ENCODE measurements around the gene ZSCAN5A.
"Not testable (repeated sequence)": the region's sequence is repeated elsewhere in the genome, so short reads cannot be mapped to it uniquely, and the experiment has no call there.

ZSCAN5A gene

GRCh38 chr19:56210036-56210435 lies 104.6 kb downstream of the ZSCAN5A start:
- not testable (repeated sequence) for H3K4ac ChIP-seq (ENCODE audit: low read depth, low read length); H2BK120ac ChIP-seq (ENCODE audit: insufficient read depth, low read length, poor library complexity); H3K18ac ChIP-seq (ENCODE audit: low read length); H2AK5ac ChIP-seq (ENCODE audit: low read length); H3K27me3 ChIP-seq (ENCODE audit: insufficient read depth, low read length); H3K27ac ChIP-seq (ENCODE audit: low read depth, low read length); H3K79me1 ChIP-seq (ENCODE audit: low read length); H3K4me2 ChIP-seq (ENCODE audit: low read length); H4K8ac ChIP-seq (ENCODE audit: low read depth, low read length); H3K14ac ChIP-seq (ENCODE audit: low read length); H2BK5ac ChIP-seq (ENCODE audit: low read depth, low read length, poor library complexity); H3K9me3 ChIP-seq (ENCODE audit: insufficient read depth, low read depth, low read length); H3K4me3 ChIP-seq (ENCODE audit: low read depth, low read length); H3K4me1 ChIP-seq (ENCODE audit: control insufficient read depth in 1 of 2, insufficient read depth in 2 of 2, low read length in 2 of 2); H2AFZ ChIP-seq (ENCODE audit: insufficient read depth, low read length, poor library complexity); H4K91ac ChIP-seq (ENCODE audit: low read depth, low read length); H3K36me3 ChIP-seq (ENCODE audit: control insufficient read depth in 1 of 2, insufficient read depth in 2 of 2, low read length in 2 of 2); H3K9ac ChIP-seq (ENCODE audit: low read length); H3K79me2 ChIP-seq (ENCODE audit: control insufficient read depth, insufficient read depth, low read length, poor library complexity); H3K23ac ChIP-seq (ENCODE audit: low read length); H4K12ac ChIP-seq (ENCODE audit: low read depth, low read length); DNase-seq; H2BK12ac ChIP-seq (ENCODE audit: low read length)
- no CpG with 5 or more reads among the region's 9 CpGs for WGBS (ENCODE audit: extremely low coverage, insufficient coverage, insufficient read length)

DNA sequence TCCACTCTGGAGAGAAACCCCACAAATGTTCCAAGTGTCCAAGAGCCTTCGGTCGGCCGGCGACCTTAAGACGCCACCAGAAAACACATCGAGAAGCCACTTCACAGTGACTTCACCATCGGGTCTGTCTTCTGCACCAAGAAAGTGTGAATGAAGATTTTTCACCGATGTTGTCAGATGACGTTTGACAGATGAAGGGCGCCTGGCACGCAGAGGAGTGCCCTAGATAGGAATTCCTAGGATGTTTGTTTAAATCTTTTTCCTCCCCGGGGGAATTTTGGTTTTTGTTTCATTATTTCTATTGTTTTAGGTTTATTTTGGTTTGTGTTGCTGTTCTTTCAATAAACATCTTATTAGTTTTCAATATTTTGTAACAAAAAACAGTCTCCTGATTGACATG lies 105.5 kb downstream of the ZSCAN5A start:
- H3K9ac ChIP-seq (ENCODE audit: low read length), result no peak overlapping the region
- H3K4ac ChIP-seq (ENCODE audit: low read depth, low read length), result no peak overlapping the region
- H3K79me2 ChIP-seq (ENCODE audit: control insufficient read depth, insufficient read depth, low read length, poor library complexity), result no peaks in the 10 kb centered on the region
- no peak overlapping the region for H3K27ac ChIP-seq (ENCODE audit: low read depth, low read length)
- no peaks in the 10 kb centered on the region for H3K27me3 ChIP-seq (ENCODE audit: insufficient read depth, low read length)
- no peak overlapping the region for H2BK120ac ChIP-seq (ENCODE audit: insufficient read depth, low read length, poor library complexity)
- H3K18ac ChIP-seq (ENCODE audit: low read length), result no peak overlapping the region
- peak in 1 of 2 donors; percentile 47 for DNase-seq
- no peak overlapping the region for H2AK5ac ChIP-seq (ENCODE audit: low read length)
- no peak overlapping the region for H2BK12ac ChIP-seq (ENCODE audit: low read length)
- peaks cover 3% of the 10 kb centered on the region for H3K9me3 ChIP-seq (ENCODE audit: insufficient read depth, low read depth, low read length)
- no peak overlapping the region for H3K4me3 ChIP-seq (ENCODE audit: low read depth, low read length)
- no peak overlapping the region for H2AFZ ChIP-seq (ENCODE audit: insufficient read depth, low read length, poor library complexity)
- no peaks in the 10 kb centered on the region for H3K79me1 ChIP-seq (ENCODE audit: low read length)
- H2BK5ac ChIP-seq (ENCODE audit: low read depth, low read length, poor library complexity), result no peak overlapping the region
- no peak overlapping the region for H3K14ac ChIP-seq (ENCODE audit: low read length)
- H3K4me2 ChIP-seq (ENCODE audit: low read length), result no peak overlapping the region
- no peaks in the 10 kb centered on the region for H3K4me1 ChIP-seq (ENCODE audit: control insufficient read depth in 1 of 2, insufficient read depth in 2 of 2, low read length in 2 of 2)
- H4K91ac ChIP-seq (ENCODE audit: low read depth, low read length), result no peak overlapping the region
- H4K8ac ChIP-seq (ENCODE audit: low read depth, low read length), result no peak overlapping the region
- no peaks in the 10 kb centered on the region for H3K36me3 ChIP-seq (ENCODE audit: control insufficient read depth in 1 of 2, insufficient read depth in 2 of 2, low read length in 2 of 2)
- H3K23ac ChIP-seq (ENCODE audit: low read length), result no peak overlapping the region
- no CpG with 5 or more reads among the region's 12 CpGs for whole genome bisulfite sequencing (ENCODE audit: extremely low coverage, insufficient coverage, insufficient read length)
- H4K12ac ChIP-seq (ENCODE audit: low read depth, low read length), result no peak overlapping the region

DNA sequence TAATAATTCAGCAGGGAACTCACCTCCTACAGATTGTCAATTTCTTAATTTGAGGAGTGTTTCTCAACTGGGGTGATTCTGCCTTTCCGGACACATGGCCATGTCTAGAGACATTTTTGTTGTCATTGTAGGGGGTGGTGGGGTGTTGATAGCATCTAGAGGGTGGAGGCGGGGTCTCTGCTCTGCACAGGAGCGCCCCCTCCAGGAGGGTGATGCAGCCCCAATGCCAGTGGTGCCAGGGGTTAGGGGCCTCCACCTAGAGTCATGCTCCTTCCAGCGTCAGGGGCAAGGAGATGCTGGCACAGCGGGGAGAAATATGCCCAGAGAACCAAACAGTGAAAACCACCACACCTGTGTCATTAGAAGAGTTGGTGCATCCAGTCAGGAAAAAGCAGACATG lies 107.1 kb downstream of the ZSCAN5A start:
- H3K14ac ChIP-seq (ENCODE audit: low read length); DNase-seq; H2BK120ac ChIP-seq (ENCODE audit: insufficient read depth, low read length, poor library complexity); H4K8ac ChIP-seq (ENCODE audit: low read depth, low read length); H3K23ac ChIP-seq (ENCODE audit: low read length); H3K4me1 ChIP-seq (ENCODE audit: control insufficient read depth in 1 of 2, insufficient read depth in 2 of 2, low read length in 2 of 2); H3K79me1 ChIP-seq (ENCODE audit: low read length); H2BK12ac ChIP-seq (ENCODE audit: low read length); H4K91ac ChIP-seq (ENCODE audit: low read depth, low read length); H3K9me3 ChIP-seq (ENCODE audit: insufficient read depth, low read depth, low read length); H2BK5ac ChIP-seq (ENCODE audit: low read depth, low read length, poor library complexity); H3K27ac ChIP-seq (ENCODE audit: low read depth, low read length); H3K4ac ChIP-seq (ENCODE audit: low read depth, low read length); H3K4me3 ChIP-seq (ENCODE audit: low read depth, low read length); H3K9ac ChIP-seq (ENCODE audit: low read length); H3K27me3 ChIP-seq (ENCODE audit: insufficient read depth, low read length); H3K36me3 ChIP-seq (ENCODE audit: control insufficient read depth in 1 of 2, insufficient read depth in 2 of 2, low read length in 2 of 2); H4K12ac ChIP-seq (ENCODE audit: low read depth, low read length); H2AFZ ChIP-seq (ENCODE audit: insufficient read depth, low read length, poor library complexity); H3K4me2 ChIP-seq (ENCODE audit: low read length); H2AK5ac ChIP-seq (ENCODE audit: low read length); H3K18ac ChIP-seq (ENCODE audit: low read length); H3K79me2 ChIP-seq (ENCODE audit: control insufficient read depth, insufficient read depth, low read length, poor library complexity): not testable (repeated sequence)
- WGBS (ENCODE audit: extremely low coverage, insufficient coverage, insufficient read length), result no CpG with 5 or more reads among the region's 5 CpGs

- Histone ChIP-seq H3K9me3 (ENCODE audit: insufficient read depth, low read depth, low read length) (no peaks in the 10 kb centered on the region), H3K36me3 (ENCODE audit: control insufficient read depth in 1 of 2, insufficient read depth in 2 of 2, low read length in 2 of 2) (no peaks in the 10 kb centered on the region), H2BK120ac (ENCODE audit: insufficient read depth, low read length, poor library complexity) (no peak within 1 kb of the TSS), H3K79me2 (ENCODE audit: control insufficient read depth, insufficient read depth, low read length, poor library complexity) (no peaks in the 10 kb centered on the region), H3K9ac (ENCODE audit: low read length) (no peak within 1 kb of the TSS), H3K4me1 (ENCODE audit: control insufficient read depth in 1 of 2, insufficient read depth in 2 of 2, low read length in 2 of 2) (no peaks in the 10 kb centered on the region), H2BK5ac (ENCODE audit: low read depth, low read length, poor library complexity) (no peak within 1 kb of the TSS), H3K4me2 (ENCODE audit: low read length) (no peak within 1 kb of the TSS), H4K91ac (ENCODE audit: low read depth, low read length) (no peak within 1 kb of the TSS), H3K23ac (ENCODE audit: low read length) (no peak within 1 kb of the TSS), H3K14ac (ENCODE audit: low read length) (no peak within 1 kb of the TSS), H2BK12ac (ENCODE audit: low read length) (no peak within 1 kb of the TSS), H3K27ac (ENCODE audit: low read depth, low read length) (no peak within 1 kb of the TSS), H3K4me3 (ENCODE audit: low read depth, low read length) (no peak within 1 kb of the TSS), H3K4ac (ENCODE audit: low read depth, low read length) (no peak within 1 kb of the TSS), H4K12ac (ENCODE audit: low read depth, low read length) (no peak within 1 kb of the TSS), H4K8ac (ENCODE audit: low read depth, low read length) (no peak within 1 kb of the TSS), H3K27me3 (ENCODE audit: insufficient read depth, low read length) (no peaks in the 10 kb centered on the region), H3K79me1 (ENCODE audit: low read length) (no peaks in the 10 kb centered on the region), H2AFZ (ENCODE audit: insufficient read depth, low read length, poor library complexity) (no peak within 1 kb of the TSS), H3K18ac (ENCODE audit: low read length) (no peak within 1 kb of the TSS), H2AK5ac (ENCODE audit: low read length) (no peak within 1 kb of the TSS)
- DNase-seq, result no peak
- no CpG with 5 or more reads among the region's 3 CpGs for WGBS (ENCODE audit: extremely low coverage, insufficient coverage, insufficient read length)
Observed at GRCh38 chr19:56201973-56202372, 112.7 kb downstream of the ZSCAN5A start, which contains the start of gene ZSCAN5C. TSS of gene ZSCAN5C (plus strand) at chr19:56202273. CDS start at chr19:56205914, 3,641 bp downstream.
